Choroid plexus epithelial cell (primary cell): ENCODE measurements around the gene CFAP54.

Experiments used
- DNase-seq: peaks from one replicate; pipeline ENCODE4 v3.0.0-alpha.2; 2010; ENCODE audit warnings: low read depth
- H3K4me3 ChIP-seq: 2 replicates; pipeline ENCODE4 v1.5.1; 2011; ENCODE audit warnings: low read depth, mild to moderate bottlenecking, control low read depth, low read length, moderate library complexity
- CTCF ChIP-seq: conservative IDR thresholded peaks from 2 replicates; pipeline ENCODE4 v1.5.1; 2011; ENCODE audit warnings: low read depth, mild to moderate bottlenecking, control low read depth, inconsistent platforms, low read length, moderate library complexity

Gene CFAP54

GRCh38 chr12:96743606-96744005 lies 254.2 kb downstream of the CFAP54 start:
- peak; percentile 24 for DNase-seq
- no peak overlapping the region for H3K4me3 ChIP-seq
- TF ChIP-seq CTCF, result no peak

- DNase-seq, result no peak
- TF ChIP-seq CTCF, result no peak
- H3K4me3 ChIP-seq, result no peak overlapping the region
These were observed 260.6 kb downstream of the CFAP54 start for GRCh38 chr12:96749999-96750398.

GRCh38 chr12:96751626-96752025 lies 262.2 kb downstream of the CFAP54 start:
- no peak for DNase-seq
- TF ChIP-seq CTCF, result no peak

GRCh38 chr12:96752211-96752610 lies 262.8 kb downstream of the CFAP54 start:
- no peak overlapping the region for H3K4me3 ChIP-seq
- DNase-seq, result no peak
- no peak for TF ChIP-seq CTCF

More at GRCh38 chr12:96751626-96752025, 262.2 kb downstream of the CFAP54 start:
- H3K4me3 ChIP-seq, result no peak overlapping the region

GRCh38 chr12:96766232-96766631 lies 276.9 kb downstream of the CFAP54 start:
- no peak overlapping the region for H3K4me3 ChIP-seq
- DNase-seq, result peak; percentile 5
- peak; percentile 36 for TF ChIP-seq CTCF

GRCh38 chr12:96769400-96769799 lies 280.0 kb downstream of the CFAP54 start:
- TF ChIP-seq CTCF, result no peak
- DNase-seq, result no peak
- no peak overlapping the region for H3K4me3 ChIP-seq

GRCh38 chr12:96770219-96771102 lies 281.1 kb downstream of the CFAP54 start:
- H3K4me3 ChIP-seq, result no peak overlapping the region
- TF ChIP-seq CTCF, result no peak
- no peak for DNase-seq
